Activated T-cell treated with anti-CD3 and anti-CD28 coated beads, Interleukin-2, amount 50 U/mL, for 72 hours (primary cell): ENCODE data around the gene MET. TPM values are rescaled to one million over a fixed set of nuclear protein-coding genes. Genes with fewer than 3 reads are reported as not detected.

Source experiments
- ATAC-seq, 2 donors: fragments of 150-1000 bp; cut with Tn5 transposase; replicated peaks in 1 of 2; 2 replicates each; pipeline ENCODE4 v1.10.0; 2021; ENCODE audit warnings: moderate library complexity in 2 of 2, mild to moderate bottlenecking in 1 of 2
- DNase-seq, 2 donors: peaks; one replicate each; pipeline ENCODE4 v3.0.0; 2021 to 2022; ENCODE audit warnings: mixed read lengths in 1 of 2
- H3K27ac Mint-ChIP-seq: one replicate; pipeline ENCODE4 v1.8.0; 2022; ENCODE audit warnings: mild to moderate bottlenecking, moderate library complexity, mixed read lengths
- H3K27me3 Mint-ChIP-seq: one replicate; pipeline ENCODE4 v1.8.0; 2022; ENCODE audit warnings: low read depth, mixed read lengths
- H3K36me3 Mint-ChIP-seq, 2 donors: one replicate each; pipeline ENCODE4 v1.8.0; 2022; ENCODE audit warnings: mixed read lengths in 2 of 2, mild to moderate bottlenecking in 1 of 2; ENCODE audit not compliant: insufficient read depth in 2 of 2
- H3K4me1 Mint-ChIP-seq: one replicate; pipeline ENCODE4 v1.8.0; 2022; ENCODE audit warnings: low read depth, mixed read lengths
- H3K4me3 Mint-ChIP-seq, 2 donors: one replicate each; pipeline ENCODE4 v1.8.0; 2022; ENCODE audit warnings: mild to moderate bottlenecking in 2 of 2, mixed read lengths in 2 of 2, moderate library complexity in 2 of 2
- H3K9me3 Mint-ChIP-seq, 2 donors: one replicate each; pipeline ENCODE4 v1.8.0; 2022; ENCODE audit warnings: mixed read lengths in 2 of 2
- total RNA-seq, 2 donors: library from RNA; stranded (reverse); gene quantifications; one replicate each; pipeline ENCODE4 v1.2.3, GENCODE V29; 2022

The MET gene
- total RNA-seq, 2 donors from 2014 or later: 2.4 TPM

GRCh38 chr7:116728413-116728812, 56.4 kb downstream of the MET start:
- H3K4me3 Mint-ChIP-seq: no peak overlapping the region
- H3K36me3 Mint-ChIP-seq: no peaks in the 10 kb centered on the region
- H3K9me3 Mint-ChIP-seq: no peaks in the 10 kb centered on the region
- ATAC-seq (no peak), DNase-seq (no peak)
- H3K27ac Mint-ChIP-seq: no peak overlapping the region
- peaks cover 29% of the 10 kb centered on the region for H3K27me3 Mint-ChIP-seq
- H3K4me1 Mint-ChIP-seq: no peaks in the 10 kb centered on the region

- Mint-ChIP-seq H3K27ac (no peak overlapping the region), H3K27me3 (peaks cover 35% of the 10 kb centered on the region), H3K4me1 (no peaks in the 10 kb centered on the region), H3K4me3 (no peak overlapping the region), H3K36me3 (no peaks in the 10 kb centered on the region), H3K9me3 (no peaks in the 10 kb centered on the region)
- no peak for DNase-seq
- ATAC-seq: no peak
These were observed 58.4 kb downstream of the MET start for GRCh38 chr7:116730097-116731022.

DNA sequence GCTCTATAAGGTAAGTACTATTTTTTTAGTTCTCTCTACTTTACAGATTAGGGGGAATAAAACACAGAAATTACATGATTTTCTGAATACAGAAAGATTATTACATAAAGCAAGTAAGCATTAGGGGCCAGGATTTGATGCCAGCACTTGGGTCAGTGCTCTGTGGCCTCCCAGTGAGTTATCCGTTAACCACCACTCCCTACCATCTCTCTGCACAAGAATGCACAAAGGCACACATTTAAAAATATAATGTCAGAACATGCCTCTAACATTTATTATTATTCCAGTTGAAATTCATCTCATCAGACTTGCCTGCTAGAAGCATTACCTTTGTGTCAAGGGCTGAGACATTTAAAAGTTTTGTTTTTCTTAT, 59.0 kb downstream of the MET start:
- no peak for ATAC-seq
- H3K36me3 Mint-ChIP-seq: no peaks in the 10 kb centered on the region
- no peak overlapping the region for H3K27ac Mint-ChIP-seq
- peaks cover 35% of the 10 kb centered on the region for H3K27me3 Mint-ChIP-seq
- H3K4me3 Mint-ChIP-seq: no peak overlapping the region
- H3K9me3 Mint-ChIP-seq: no peaks in the 10 kb centered on the region
- no peak for DNase-seq
- no peaks in the 10 kb centered on the region for H3K4me1 Mint-ChIP-seq

GRCh38 chr7:116731445-116732335, 59.7 kb downstream of the MET start:
- no peaks in the 10 kb centered on the region for H3K4me1 Mint-ChIP-seq
- H3K4me3 Mint-ChIP-seq: no peak overlapping the region
- ATAC-seq: no peak
- no peaks in the 10 kb centered on the region for H3K36me3 Mint-ChIP-seq
- H3K27ac Mint-ChIP-seq: no peak overlapping the region
- peaks cover 35% of the 10 kb centered on the region for H3K27me3 Mint-ChIP-seq
- DNase-seq: no peak
- no peaks in the 10 kb centered on the region for H3K9me3 Mint-ChIP-seq

GRCh38 chr7:116732788-116733694, 61.0 kb downstream of the MET start:
- Mint-ChIP-seq H3K27me3 (peaks cover 24% of the 10 kb centered on the region), H3K9me3 (no peaks in the 10 kb centered on the region), H3K27ac (no peak overlapping the region), H3K36me3 (no peaks in the 10 kb centered on the region), H3K4me3 (no peak overlapping the region), H3K4me1 (no peaks in the 10 kb centered on the region)
- DNase-seq (no peak), ATAC-seq (no peak)

DNA sequence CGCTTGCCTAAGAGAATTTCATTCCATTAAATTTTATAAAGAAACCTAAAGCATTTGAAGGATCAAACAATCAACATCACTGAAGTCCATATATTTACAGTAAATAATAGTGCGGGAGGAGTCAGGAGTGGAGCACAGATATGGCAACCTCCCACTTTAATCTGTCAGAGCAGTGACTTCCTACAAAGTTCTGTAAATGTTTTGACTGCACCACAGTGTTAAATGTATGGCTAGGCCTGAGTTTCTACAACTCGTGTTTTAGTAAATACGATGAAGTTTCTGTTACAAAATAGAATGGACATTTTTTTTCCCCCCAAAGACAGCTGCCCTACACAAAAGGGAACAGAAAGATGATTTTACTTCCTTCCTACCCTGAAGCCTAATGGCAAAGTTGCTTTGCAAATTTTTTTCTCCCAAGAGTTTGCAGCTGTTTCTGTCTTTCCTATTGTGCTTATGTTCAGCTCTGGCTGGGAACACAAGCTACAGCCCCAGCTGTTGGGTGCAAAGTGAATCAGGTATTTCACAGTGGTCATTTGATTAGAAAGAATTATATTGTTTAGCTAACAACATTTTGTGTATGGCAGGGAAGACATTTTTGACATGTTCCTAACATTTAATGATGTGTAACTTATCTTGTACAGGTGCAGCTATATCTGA, 62.1 kb downstream of the MET start:
- H3K36me3 Mint-ChIP-seq: no peaks in the 10 kb centered on the region
- H3K4me3 Mint-ChIP-seq: no peak overlapping the region
- DNase-seq (no peak), ATAC-seq (no peak)
- no peaks in the 10 kb centered on the region for H3K4me1 Mint-ChIP-seq
- H3K27me3 Mint-ChIP-seq: peaks cover 27% of the 10 kb centered on the region
- H3K27ac Mint-ChIP-seq: no peak overlapping the region
- no peaks in the 10 kb centered on the region for H3K9me3 Mint-ChIP-seq

DNA sequence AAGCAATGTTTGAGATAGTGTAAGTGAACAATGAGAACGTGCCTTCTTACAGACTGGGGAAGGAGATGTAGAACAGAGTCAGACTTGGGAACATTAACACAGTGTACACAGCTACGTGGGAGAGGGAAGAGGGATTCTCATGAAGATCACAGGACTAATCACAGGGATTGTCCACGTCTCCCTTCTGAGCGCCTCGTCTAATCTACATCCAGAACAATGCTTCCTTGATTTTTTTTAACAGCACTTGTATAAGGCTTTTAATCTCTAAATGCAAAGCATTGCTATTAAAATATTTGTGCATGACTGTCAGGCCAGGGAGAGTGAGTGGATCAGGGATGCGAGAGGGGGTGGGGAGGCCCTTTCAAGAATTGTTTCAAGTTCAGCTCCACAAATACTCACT, 62.7 kb downstream of the MET start:
- H3K4me1 Mint-ChIP-seq: no peaks in the 10 kb centered on the region
- no peaks in the 10 kb centered on the region for H3K9me3 Mint-ChIP-seq
- H3K4me3 Mint-ChIP-seq: no peak overlapping the region
- no peak for DNase-seq
- no peak for ATAC-seq
- no peak overlapping the region for H3K27ac Mint-ChIP-seq
- H3K36me3 Mint-ChIP-seq: no peaks in the 10 kb centered on the region
- H3K27me3 Mint-ChIP-seq: peaks cover 24% of the 10 kb centered on the region

GRCh38 chr7:116736927-116737715, 65.1 kb downstream of the MET start:
- H3K4me1 Mint-ChIP-seq: no peaks in the 10 kb centered on the region
- DNase-seq: no peak
- H3K27ac Mint-ChIP-seq: no peak overlapping the region
- no peak overlapping the region for H3K4me3 Mint-ChIP-seq
- peaks cover 25% of the 10 kb centered on the region for H3K27me3 Mint-ChIP-seq
- no peak for ATAC-seq
- H3K36me3 Mint-ChIP-seq: no peaks in the 10 kb centered on the region
- H3K9me3 Mint-ChIP-seq: no peaks in the 10 kb centered on the region

GRCh38 chr7:116738378-116738777, 66.4 kb downstream of the MET start:
- Mint-ChIP-seq H3K9me3 (no peaks in the 10 kb centered on the region), H3K4me1 (no peaks in the 10 kb centered on the region), H3K4me3 (no peak overlapping the region), H3K27ac (no peak overlapping the region), H3K36me3 (no peaks in the 10 kb centered on the region), H3K27me3 (peaks cover 25% of the 10 kb centered on the region)
- ATAC-seq (no peak), DNase-seq (no peak)

- H3K36me3 Mint-ChIP-seq: peaks cover 0 to 2% of the 10 kb centered on the region in 2 donors
- H3K9me3 Mint-ChIP-seq: no peaks in the 10 kb centered on the region
- peaks cover 25% of the 10 kb centered on the region for H3K27me3 Mint-ChIP-seq
- no peaks in the 10 kb centered on the region for H3K4me1 Mint-ChIP-seq
- H3K27ac Mint-ChIP-seq: no peak overlapping the region
- no peak for DNase-seq
- H3K4me3 Mint-ChIP-seq: no peak overlapping the region
- no peak for ATAC-seq
These were observed 67.3 kb downstream of the MET start for GRCh38 chr7:116739307-116739706.

DNA sequence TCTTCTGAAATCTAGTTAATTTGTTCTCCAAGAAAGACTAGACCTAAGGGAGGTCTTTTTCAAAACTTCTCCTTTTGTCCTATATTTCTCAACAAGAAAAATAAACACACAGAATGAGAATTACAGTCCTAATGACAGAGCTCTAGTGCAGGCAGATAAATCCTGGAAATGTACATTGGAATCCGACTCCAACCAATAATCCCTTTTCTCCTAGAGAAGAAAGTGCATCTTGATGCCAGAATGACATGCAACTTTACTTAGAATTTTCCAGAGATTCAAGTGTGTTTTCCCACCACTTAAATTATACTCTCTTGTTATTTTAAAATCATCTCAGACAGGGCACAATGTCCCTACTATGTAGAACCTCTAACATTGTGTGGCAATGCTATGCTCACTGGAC, 68.2 kb downstream of the MET start:
- no peaks in the 10 kb centered on the region for H3K4me1 Mint-ChIP-seq
- peaks cover 0 to 1% of the 10 kb centered on the region in 2 donors for H3K9me3 Mint-ChIP-seq
- peaks cover 0 to 2% of the 10 kb centered on the region in 2 donors for H3K36me3 Mint-ChIP-seq

More for the DNA sequence above, 68.2 kb downstream of the MET start:
- DNase-seq: no peak
- no peak for ATAC-seq
- peaks cover 20% of the 10 kb centered on the region for H3K27me3 Mint-ChIP-seq
- H3K4me3 Mint-ChIP-seq: no peak overlapping the region
- H3K27ac Mint-ChIP-seq: no peak overlapping the region
